ENCODE measurements around the gene CMBL.

DNA sequence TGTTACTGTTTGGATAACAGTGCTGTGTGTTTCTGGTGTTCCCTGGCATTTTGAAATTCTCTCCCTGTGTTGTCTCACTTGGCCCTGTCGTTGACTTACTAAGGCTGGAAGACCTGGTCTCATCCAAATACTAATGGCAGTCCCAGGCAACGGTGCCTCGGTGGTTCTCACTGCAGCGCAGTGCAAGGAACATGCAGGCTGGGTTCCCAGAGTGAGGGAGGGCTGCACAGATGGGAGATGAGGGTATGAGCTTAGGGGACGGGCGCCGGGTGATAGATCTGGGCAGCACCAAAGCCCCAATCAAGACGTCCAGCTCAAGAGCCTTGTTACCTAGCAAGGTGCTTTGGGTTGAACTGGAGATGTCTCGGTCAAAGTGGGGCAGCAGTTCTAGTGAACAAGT, 46.6 kb downstream of the CMBL start:
- TF ChIP-seq, protein P1, sequence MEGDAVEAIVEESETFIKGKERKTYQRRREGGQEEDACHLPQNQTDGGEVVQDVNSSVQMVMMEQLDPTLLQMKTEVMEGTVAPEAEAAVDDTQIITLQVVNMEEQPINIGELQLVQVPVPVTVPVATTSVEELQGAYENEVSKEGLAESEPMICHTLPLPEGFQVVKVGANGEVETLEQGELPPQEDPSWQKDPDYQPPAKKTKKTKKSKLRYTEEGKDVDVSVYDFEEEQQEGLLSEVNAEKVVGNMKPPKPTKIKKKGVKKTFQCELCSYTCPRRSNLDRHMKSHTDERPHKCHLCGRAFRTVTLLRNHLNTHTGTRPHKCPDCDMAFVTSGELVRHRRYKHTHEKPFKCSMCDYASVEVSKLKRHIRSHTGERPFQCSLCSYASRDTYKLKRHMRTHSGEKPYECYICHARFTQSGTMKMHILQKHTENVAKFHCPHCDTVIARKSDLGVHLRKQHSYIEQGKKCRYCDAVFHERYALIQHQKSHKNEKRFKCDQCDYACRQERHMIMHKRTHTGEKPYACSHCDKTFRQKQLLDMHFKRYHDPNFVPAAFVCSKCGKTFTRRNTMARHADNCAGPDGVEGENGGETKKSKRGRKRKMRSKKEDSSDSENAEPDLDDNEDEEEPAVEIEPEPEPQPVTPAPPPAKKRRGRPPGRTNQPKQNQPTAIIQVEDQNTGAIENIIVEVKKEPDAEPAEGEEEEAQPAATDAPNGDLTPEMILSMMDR (IDR thresholded peaks at IDR 0.05), result no peak
- TF ChIP-seq POLR2A (IDR thresholded peaks at IDR 0.05), result no peak

Measured in Peyer's patch (tissue), 4 donors.